Small intestine (tissue), 7 donors: ENCODE results near the gene RFK. TPM values are rescaled to one million over a fixed set of nuclear protein-coding genes. Genes with fewer than 3 reads are reported as not detected.

ENCODE experiments used
- DNase-seq, 2 donors: peaks; one replicate each; pipeline versions ENCODE4 v3.0.0 to v3.0.0-alpha.2; 2013
- FAIRE-seq: peaks from 2 replicates; lab custom pipeline; 2012; peaks lifted over from hg19 to GRCh38; lab: Jason Lieb, UNC
- H3K27ac ChIP-seq, 3 donors: one replicate each; pipeline ENCODE4 v1.5.1; 2013; ENCODE audit warnings: low read length in 2 of 3, mild to moderate bottlenecking in 2 of 3, control low read depth in 1 of 3, inconsistent platforms in 1 of 3, low read depth in 1 of 3, moderate library complexity in 1 of 3
- H3K27me3 ChIP-seq, 3 donors: one replicate each; pipeline ENCODE4 v1.6.1; 2013; ENCODE audit warnings: low read length in 3 of 3, inconsistent platforms in 1 of 3; ENCODE audit not compliant: control insufficient read depth in 3 of 3, insufficient read depth in 3 of 3
- H3K36me3 ChIP-seq, 3 donors: one replicate each; pipeline ENCODE4 v1.6.1; 2013; ENCODE audit warnings: low read length in 3 of 3, inconsistent platforms in 1 of 3, low read depth in 1 of 3, mild to moderate bottlenecking in 1 of 3, moderate library complexity in 1 of 3; ENCODE audit not compliant: control insufficient read depth in 3 of 3, insufficient read depth in 2 of 3
- H3K4me1 ChIP-seq, 3 donors: one replicate each; pipeline ENCODE4 v1.6.1; 2013; ENCODE audit warnings: low read length in 2 of 3, inconsistent platforms in 1 of 3, low read depth in 1 of 3, mild to moderate bottlenecking in 1 of 3, moderate library complexity in 1 of 3; ENCODE audit not compliant: control insufficient read depth in 3 of 3, insufficient read depth in 2 of 3
- H3K4me3 ChIP-seq, 3 donors: one replicate each; pipeline ENCODE4 v1.5.1; 2013; ENCODE audit warnings: low read length in 3 of 3, control low read depth in 1 of 3, inconsistent platforms in 1 of 3, low read depth in 1 of 3, mild to moderate bottlenecking in 1 of 3, moderate library complexity in 1 of 3
- H3K9me3 ChIP-seq, 2 donors: one replicate each; pipeline ENCODE4 v1.6.1; 2013; ENCODE audit warnings: low read depth in 1 of 2, low read length in 1 of 2; ENCODE audit not compliant: control insufficient read depth in 2 of 2, insufficient read depth in 1 of 2
- WGBS, 3 donors: extraction: QIAGEN DNeasy Blood & Tissue Kit; methylation state at CpG; one replicate each; pipeline ENCODE4 v1.1.7; 2013; 5-methylcytosine and 5-hydroxymethylcytosine counted together
- polyA plus RNA-seq, 4 donors: library from polyadenylated mRNA; stranded (reverse) in 3 of 4; unstranded in 1 of 4; fragments of 200-250 nt in 3 of 4; fragments of 120-200 nt in 1 of 4; gene quantifications; one replicate each; pipeline versions ENCODE4 v1.2.1 to v1.2.3, GENCODE V29; 2013
- donor health status: healthy with polysubstance abuse.
- donor health status: control.
- donor health status: control.
- donor health status: Bipolar disorder and iron deficiency.
- donor health status: healthy.

The RFK gene
- polyA plus RNA-seq, 4 donors = 28.3 to 67.3 (median 49.0) TPM

- WGBS, 3 donors = 53 to 69% (median 65%) methylated on average over 3 of the region's 3 CpGs
- no peak for FAIRE-seq
Observed at GRCh38 chr9:76351006-76351405, 43.2 kb downstream of the RFK start.

GRCh38 chr9:76349865-76350264 is 44.4 kb downstream of the RFK start:
- FAIRE-seq = no peak
- H3K27me3 ChIP-seq = no peaks in the 10 kb centered on the region
- H3K27ac ChIP-seq = no peak overlapping the region
- H3K4me3 ChIP-seq = no peak overlapping the region
- WGBS, 3 donors = 63 to 90% (median 74%) methylated on average over 1 of the region's 1 CpG
- no peaks in the 10 kb centered on the region for H3K4me1 ChIP-seq
- no peaks in the 10 kb centered on the region for H3K9me3 ChIP-seq
- H3K36me3 ChIP-seq = peaks cover 0 to 37% (median 2%) of the 10 kb centered on the region in 3 donors
- DNase-seq = no peak

More at GRCh38 chr9:76351006-76351405, 43.2 kb downstream of the RFK start:
- H3K4me1 ChIP-seq = no peaks in the 10 kb centered on the region
- H3K27ac ChIP-seq = no peak overlapping the region
- no peak for DNase-seq
- no peaks in the 10 kb centered on the region for H3K9me3 ChIP-seq
- no peak overlapping the region for H3K4me3 ChIP-seq
- H3K27me3 ChIP-seq = no peaks in the 10 kb centered on the region
- H3K36me3 ChIP-seq = peaks cover 0 to 42% (median 2%) of the 10 kb centered on the region in 3 donors

GRCh38 chr9:76342858-76343257 is 51.4 kb downstream of the RFK start:
- Histone ChIP-seq H3K27ac (no peak overlapping the region), H3K4me1 (no peaks in the 10 kb centered on the region), H3K27me3 (no peaks in the 10 kb centered on the region), H3K9me3 (peaks cover 0 to 12% of the 10 kb centered on the region in 2 donors), H3K4me3 (no peak overlapping the region), H3K36me3 (peaks cover 0 to 39% (median 11%) of the 10 kb centered on the region in 3 donors)
- no peak for DNase-seq
- no peak for FAIRE-seq
- WGBS, 3 donors = 90 to 93% (median 92%) methylated on average over 2 of the region's 2 CpGs

- Histone ChIP-seq H3K27ac (no peak overlapping the region), H3K27me3 (no peaks in the 10 kb centered on the region), H3K36me3 (peaks cover 0 to 42% (median 11%) of the 10 kb centered on the region in 3 donors), H3K9me3 (peaks cover 0 to 12% of the 10 kb centered on the region in 2 donors), H3K4me1 (no peaks in the 10 kb centered on the region), H3K4me3 (no peak overlapping the region)
- WGBS, 3 donors = 77 to 96% (median 94%) methylated on average over 1 of the region's 1 CpG
- FAIRE-seq (no peak), DNase-seq (no peak)
Observed at GRCh38 chr9:76342201-76342600, 52.0 kb downstream of the RFK start.

GRCh38 chr9:76341616-76342015 is 52.6 kb downstream of the RFK start:
- Histone ChIP-seq H3K36me3 (peaks cover 0 to 44% (median 11%) of the 10 kb centered on the region in 3 donors), H3K4me1 (no peaks in the 10 kb centered on the region), H3K27ac (no peak overlapping the region), H3K27me3 (no peaks in the 10 kb centered on the region), H3K9me3 (peaks cover 0 to 12% of the 10 kb centered on the region in 2 donors), H3K4me3 (no peak overlapping the region)
- 97 to 98% (median 97%) methylated on average over 1 of the region's 1 CpG for WGBS, 3 donors
- no peak for FAIRE-seq
- DNase-seq = no peak

- DNase-seq (no peak), FAIRE-seq (no peak)
- peaks cover 0 to 47% (median 18%) of the 10 kb centered on the region in 3 donors for H3K36me3 ChIP-seq
- no peak overlapping the region for H3K4me3 ChIP-seq
- no peak overlapping the region for H3K27ac ChIP-seq
- H3K9me3 ChIP-seq = peaks cover 0 to 7% of the 10 kb centered on the region in 2 donors
- no peaks in the 10 kb centered on the region for H3K27me3 ChIP-seq
- H3K4me1 ChIP-seq = no peaks in the 10 kb centered on the region
- 83 to 92% (median 87%) methylated on average over 6 of the region's 6 CpGs for WGBS, 3 donors
Observed at GRCh38 chr9:76338418-76338817, 55.8 kb downstream of the RFK start.

- H3K27ac ChIP-seq = no peak overlapping the region
- H3K27me3 ChIP-seq = no peaks in the 10 kb centered on the region
- DNase-seq = no peak
- H3K36me3 ChIP-seq = peaks cover 0 to 55% (median 21%) of the 10 kb centered on the region in 3 donors
- H3K4me3 ChIP-seq = no peak overlapping the region
- H3K9me3 ChIP-seq = peaks cover 0 to 6% of the 10 kb centered on the region in 2 donors
- H3K4me1 ChIP-seq = no peaks in the 10 kb centered on the region
- WGBS, 3 donors = 89 to 97% (median 92%) methylated on average over 1 of the region's 1 CpG
- no peak for FAIRE-seq
Observed at GRCh38 chr9:76336027-76336426, 58.2 kb downstream of the RFK start.
